K562 (cell line): Measurements from ENCODE around the gene NR1H2. TPM values are rescaled to one million over a fixed set of nuclear protein-coding genes. Genes with fewer than 3 reads are reported as not detected.

Experiments
- ATAC-seq: fragments of 200-7000 bp; cut with Tn5 transposase; 3 replicates; pipeline ENCODE4 v1.9.1; 2020; ENCODE audit warnings: moderate library complexity
- BruUV-seq: library from RNA; stranded (reverse); fragments of 400-500 nt; replicated peaks from 2 replicates; lab custom pipeline; 2021; lab: Mats Ljungman, UMichigan
- CTCF ChIA-PET: fragments of 300-600 bp; formaldehyde crosslinking; extraction: SDS; loops from one replicate; lab custom pipeline; 2021; ENCODE audit warnings: low intra/inter-chr PET ratio; lab: Yijun Ruan, JAX
- POLR2A ChIA-PET: fragments of 300-600, 350-650 bp; sonication (Branson Sonifier 250); formaldehyde crosslinking; extraction: SDS; loops from one replicate; lab custom pipeline; 2021; ENCODE audit warnings: antibody characterized with exemption, inconsistent platforms; lab: Yijun Ruan, JAX
- DNase-seq, 4 experiments: peaks; one replicate each; pipeline versions ENCODE4 v3.0.0 to v3.0.0-alpha.2; 2011 to 2018; ENCODE audit warnings: low spot score in 3 of 4, mixed read lengths in 3 of 4; ENCODE audit errors: extremely low read depth in 1 of 4
- FAIRE-seq: peaks from 2 replicates; lab custom pipeline; 2011; peaks lifted over from hg19 to GRCh38; lab: Jason Lieb, UNC
- H2AFZ ChIP-seq: 2 replicates; pipeline ENCODE4 v1.6.0; 2011; ENCODE audit warnings: low read depth, low read length, control low read depth, inconsistent platforms
- H3K27ac ChIP-seq: fragments of 200-600 bp; 3 replicates; pipeline ENCODE4 v1.8.0; 2011; ENCODE audit warnings: low read depth, mild to moderate bottlenecking, control low read depth, inconsistent platforms, low read length, moderate library complexity, mixed read lengths; ENCODE audit errors: extremely low read depth
- H3K27me3 ChIP-seq, 2 experiments: fragments of 300-600 bp in 1 of 2; 2 replicates in 1 of 2; 3 replicates in 1 of 2; pipeline versions ENCODE4 v1.6.0 to v1.8.0; 2011; ENCODE audit warnings: inconsistent platforms in 2 of 2, low read length in 2 of 2, mild to moderate bottlenecking in 1 of 2, mixed read lengths in 1 of 2, moderate library complexity in 1 of 2; ENCODE audit not compliant: control insufficient read depth in 2 of 2, insufficient read depth in 2 of 2
- H3K36me3 ChIP-seq: fragments of 300-600 bp; 3 replicates; pipeline ENCODE4 v1.8.0; 2011; ENCODE audit warnings: mild to moderate bottlenecking, low read length, inconsistent platforms; ENCODE audit not compliant: control insufficient read depth, insufficient read depth
- H3K4me1 ChIP-seq, 2 experiments: fragments of 200-600 bp in 1 of 2; replicated peaks in 1 of 2; 2 replicates in 1 of 2; 3 replicates in 1 of 2; pipeline versions ENCODE4 v1.5.1 to v1.8.0; 2011; ENCODE audit warnings: inconsistent platforms in 2 of 2, low read length in 2 of 2, mild to moderate bottlenecking in 1 of 2, mixed read lengths in 1 of 2, moderate library complexity in 1 of 2; ENCODE audit not compliant: control insufficient read depth in 2 of 2, insufficient read depth in 2 of 2
- H3K4me2 ChIP-seq: 2 replicates; pipeline ENCODE4 v1.6.1; 2011; ENCODE audit warnings: low read length, control low read depth, inconsistent platforms, mixed read lengths; ENCODE audit not compliant: insufficient read depth
- H3K4me3 ChIP-seq: fragments of 200-600 bp; sonication (generic), shearing (Covaris generic); 2 replicates; pipeline ENCODE4 v1.5.1; 2016; ENCODE audit warnings: control low read depth, inconsistent platforms
- H3K79me2 ChIP-seq: fragments of 200-600 bp; 3 replicates; pipeline ENCODE4 v1.8.0; 2011; ENCODE audit warnings: low read length, inconsistent platforms; ENCODE audit not compliant: control insufficient read depth, insufficient read depth
- H3K9ac ChIP-seq, 2 experiments: 2 replicates each; pipeline versions ENCODE4 v1.6.0 to v1.6.1; 2011; ENCODE audit warnings: low read depth in 2 of 2, low read length in 2 of 2, control low read depth in 1 of 2, inconsistent platforms in 1 of 2, mild to moderate bottlenecking in 1 of 2, mixed read lengths in 1 of 2; ENCODE audit not compliant: insufficient read depth in 1 of 2
- H3K9me1 ChIP-seq: one replicate; pipeline ENCODE4 v1.6.0; 2011; ENCODE audit warnings: inconsistent platforms, mild to moderate bottlenecking, low read length, moderate library complexity; ENCODE audit not compliant: control insufficient read depth, insufficient read depth
- H3K9me3 ChIP-seq: replicated peaks from 2 replicates; pipeline ENCODE4 v1.5.1; 2011; ENCODE audit warnings: low read depth, low read length, inconsistent platforms; ENCODE audit not compliant: control insufficient read depth, insufficient read depth
- H4K20me1 ChIP-seq: replicated peaks from 2 replicates; pipeline ENCODE4 v1.6.1; 2011; ENCODE audit warnings: low read length, inconsistent platforms, mixed read lengths; ENCODE audit not compliant: control insufficient read depth, insufficient read depth
- POLR2G ChIP-seq: fragments of 200-400 bp; formaldehyde crosslinking; IDR thresholded peaks from 2 replicates; pipeline ENCODE4 v1.6.1; 2017; ENCODE audit warnings: low read depth, mild to moderate bottlenecking, antibody characterized with exemption, low read length, moderate library complexity
- ZNF764 ChIP-seq: fragments of 250-450 bp; sonication (Bioruptor Pico); IDR thresholded peaks from 2 replicates; pipeline ENCODE4 v1.4.0; 2020; ENCODE audit warnings: low read depth, mild to moderate bottlenecking, moderate library complexity
- ZNF780A ChIP-seq: fragments of 250-450 bp; sonication (Bioruptor Pico); IDR thresholded peaks from 2 replicates; pipeline ENCODE4 v1.5.0; 2021; ENCODE audit warnings: mild to moderate bottlenecking
- WGBS: fragments of 100-300 bp; shearing (Covaris generic); methylation state at CpG from one replicate; pipeline ENCODE4 v1.1.6; 2016; ENCODE audit warnings: low coverage, mixed read lengths; ENCODE audit not compliant: insufficient coverage; ENCODE audit errors: missing lambda C conversion rate; 5-methylcytosine and 5-hydroxymethylcytosine counted together
- in situ Hi-C: fragments of 300-500 bp; cut with MboI; formaldehyde crosslinking; loops from 4 replicates; pipeline ENCODE4 v1.15.0; 2018; ENCODE audit warnings: inconsistent platforms, mixed read lengths
- intact Hi-C: fragments of 100-400 bp; cut with micrococcal nuclease; formaldehyde crosslinking; loops from 2 replicates; pipeline ENCODE4 v1.14.2; 2022
- polyA plus RNA-seq, 8 experiments: library from polyadenylated mRNA; depleted of rRNA in 4 of 8; stranded (reverse) in 5 of 8; unstranded in 3 of 8; fragments of >200 nt; fragmentation: Nextera tagmentation in 2 of 8; fragmentation: Illumina TruSeq in 1 of 8; extraction: Ambion mirVana in 2 of 8; extraction: Trizol in 1 of 8; gene quantifications; 2 replicates each; pipeline versions ENCODE4 v1.2.1 to v1.2.3, GENCODE V29; 2011 to 2014; ENCODE audit warnings: inconsistent platforms in 1 of 8, missing spikeins in 1 of 8
- total RNA-seq, 7 experiments: library from RNA; depleted of rRNA in 6 of 7; stranded (reverse); fragments of >200 nt in 6 of 7; fragmentation: Illumina TruSeq in 2 of 7; extraction: Trizol in 2 of 7; gene quantifications; 2 replicates each; pipeline versions ENCODE4 v1.2.1 to v1.2.3, GENCODE V29; 2011 to 2021; ENCODE audit warnings: low replicate concordance in 1 of 7
- TF ChIP-seq, protein P1 (sequence below), 2 experiments: fragments of 450-650 bp in 1 of 2; sonication (generic) in 1 of 2; formaldehyde crosslinking in 1 of 2; IDR thresholded peaks in 1 of 2; conservative IDR thresholded peaks in 1 of 2; 2 replicates each; pipeline versions ENCODE4 v1.6.1 to v1.8.1; 2016 to 2023; ENCODE audit warnings: mild to moderate bottlenecking in 2 of 2, moderate library complexity in 2 of 2, inconsistent platforms in 1 of 2, missing genetic modification reagents in 1 of 2

Gene NR1H2
- total and polyA plus RNA-seq, 9 of the 15 experiments (the other 6 are each of a cell fraction or from before 2014, with no cell fraction given): 0.11 to 73.8 (median 24.0) TPM

DNA sequence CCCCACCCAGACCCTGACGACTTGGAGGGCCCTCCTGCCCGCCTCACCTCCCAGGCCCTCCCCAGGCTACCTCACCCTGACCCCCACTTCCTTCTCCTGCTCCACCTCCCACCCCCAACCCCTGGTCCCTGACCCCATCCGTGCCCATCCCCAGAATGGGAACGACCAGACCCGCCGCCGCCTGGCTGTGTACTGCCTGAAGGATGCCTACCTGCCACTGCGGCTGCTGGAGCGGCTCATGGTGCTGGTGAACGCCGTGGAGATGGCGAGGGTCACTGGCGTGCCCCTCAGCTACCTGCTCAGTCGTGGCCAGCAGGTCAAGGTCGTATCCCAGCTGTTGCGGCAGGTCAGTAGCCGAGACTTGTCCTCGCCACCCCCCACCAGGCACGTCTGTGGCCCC, 30.6 kb downstream of the NR1H2 start:
- BruUV-seq: no TSS peak
- H3K79me2 ChIP-seq: no peaks in the 10 kb centered on the region
- peaks cover 83% of the 10 kb centered on the region; the same call in 2 of the 3 replicates for H3K36me3 ChIP-seq
- no peak overlapping the region for H3K27ac ChIP-seq
- H4K20me1 ChIP-seq: no peaks in the 10 kb centered on the region
- H3K9ac ChIP-seq: no peak overlapping the region; a peak in 1 of 4 replicates
- FAIRE-seq (no peak), DNase-seq (no peak), ATAC-seq (no peak)
- CTCF ChIA-PET: no interaction called here
- H3K4me2 ChIP-seq: no peak overlapping the region
- POLR2A ChIA-PET: no interaction called here
- peak; percentile 47 for TF ChIP-seq POLR2G
- TF ChIP-seq ZNF764 (CRISPR knock-in tag): no peak
- TF ChIP-seq, protein P1, sequence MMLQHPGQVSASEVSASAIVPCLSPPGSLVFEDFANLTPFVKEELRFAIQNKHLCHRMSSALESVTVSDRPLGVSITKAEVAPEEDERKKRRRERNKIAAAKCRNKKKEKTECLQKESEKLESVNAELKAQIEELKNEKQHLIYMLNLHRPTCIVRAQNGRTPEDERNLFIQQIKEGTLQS (IDR thresholded peaks at IDR 0.05): no peak
- TF ChIP-seq, protein P1 (CRISPR knock-in tag; conservative IDR thresholded peaks at IDR 0.05): no peak
- no peaks in the 10 kb centered on the region for H3K9me1 ChIP-seq
- intact Hi-C loops (no loop called here), in situ Hi-C loops (no loop called here)
- H3K4me3 ChIP-seq: no peak overlapping the region
- H2AFZ ChIP-seq: no peak overlapping the region
- H3K9me3 ChIP-seq: no peaks in the 10 kb centered on the region
- WGBS: 96% methylated on average over 9 of the region's 19 CpGs
- H3K4me1 ChIP-seq: peaks cover 0 to 16% of the 10 kb centered on the region in 2 experiments; a peak in 1 of 5 replicates
- no peaks in the 10 kb centered on the region for H3K27me3 ChIP-seq

DNA sequence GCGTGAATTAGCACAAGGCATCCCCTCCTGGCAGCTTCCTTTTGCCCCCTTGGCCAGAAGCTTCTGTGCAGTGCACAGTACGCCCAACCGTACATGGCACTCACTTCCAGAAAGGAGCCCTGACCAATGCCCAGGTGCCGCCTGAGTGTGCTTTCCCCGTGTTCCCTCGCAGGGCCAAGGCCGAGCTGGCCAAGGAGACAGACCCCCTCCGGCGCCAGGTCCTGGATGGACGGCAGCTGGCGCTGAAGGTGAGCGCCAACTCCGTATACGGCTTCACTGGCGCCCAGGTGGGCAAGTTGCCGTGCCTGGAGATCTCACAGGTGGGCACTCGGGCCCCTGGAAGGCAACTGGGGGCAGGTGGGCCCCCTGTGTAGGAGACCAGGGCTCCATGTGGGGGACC, 33.1 kb downstream of the NR1H2 start:
- no peak for FAIRE-seq
- ChIA-PET CTCF (no interaction called here), POLR2A (interaction anchor here (0.6 to 1.1 kb wide), 3 partner anchors 23 to 52 kb away, joined by 3 to 4 read pairs (median 4); no protein-coding TSS in a partner anchor)
- H3K9me3 ChIP-seq: no peaks in the 10 kb centered on the region
- no peak overlapping the region for H3K4me2 ChIP-seq
- H3K9ac ChIP-seq: no peak overlapping the region; a peak in 1 of 4 replicates
- no peak for ATAC-seq
- H3K27ac ChIP-seq: no peak overlapping the region
- no peak for DNase-seq
- in situ Hi-C loops (no loop called here), intact Hi-C loops (no loop called here)
- TF ChIP-seq POLR2G (peak; percentile 13; the same call in 1 of the 2 replicates), ZNF780A (CRISPR knock-in tag) (no peak)
- no peak overlapping the region for H3K4me3 ChIP-seq
- no peaks in the 10 kb centered on the region for H3K9me1 ChIP-seq
- no peaks in the 10 kb centered on the region for H3K27me3 ChIP-seq
- H4K20me1 ChIP-seq: no peaks in the 10 kb centered on the region
- peaks cover under 1 to 24% of the 10 kb centered on the region in 2 experiments; a peak in 4 of 5 replicates for H3K4me1 ChIP-seq
- H2AFZ ChIP-seq: no peak overlapping the region
- H3K79me2 ChIP-seq: no peaks in the 10 kb centered on the region
- WGBS: 97% methylated on average over 13 of the region's 17 CpGs
- no TSS peak for BruUV-seq
- peaks cover 82% of the 10 kb centered on the region; the same call in 2 of the 3 replicates for H3K36me3 ChIP-seq
